Keratinocyte (primary cell): ENCODE data around the gene CTDSP2. TPM values are rescaled to one million over a fixed set of nuclear protein-coding genes. Genes with fewer than 3 reads are reported as not detected.
"Not testable (repeated sequence)": the region's sequence is repeated elsewhere in the genome, so short reads cannot be mapped to it uniquely, and the experiment has no call there.

Source experiments
- DNase-seq: peaks from one replicate; pipeline ENCODE4 v3.0.0-alpha.2; 2011; ENCODE audit warnings: low read depth, missing footprints, low spot score
- FAIRE-seq: peaks from 2 replicates; lab custom pipeline; 2011; peaks lifted over from hg19 to GRCh38; lab: Jason Lieb, UNC
- H2AFZ ChIP-seq: 2 replicates; pipeline ENCODE4 v1.6.0; 2012; ENCODE audit warnings: low read length, control low read depth, inconsistent platforms; ENCODE audit not compliant: control insufficient read depth
- H3K27ac ChIP-seq: 2 replicates; pipeline ENCODE4 v1.5.1; 2011; ENCODE audit warnings: low read length; ENCODE audit not compliant: control insufficient read depth, insufficient read depth
- H3K27me3 ChIP-seq: 3 replicates; pipeline ENCODE4 v1.6.0; 2011; ENCODE audit warnings: low read length; ENCODE audit not compliant: control insufficient read depth, insufficient read depth; ENCODE audit errors: extremely low read depth
- H3K36me3 ChIP-seq, 2 experiments: 2 replicates in 1 of 2; 3 replicates in 1 of 2; pipeline ENCODE4 v1.5.1; 2011; ENCODE audit warnings: low read length in 2 of 2, mild to moderate bottlenecking in 1 of 2; ENCODE audit not compliant: control insufficient read depth in 2 of 2, insufficient read depth in 2 of 2; ENCODE audit errors: extremely low read depth in 1 of 2
- H3K4me1 ChIP-seq: 3 replicates; pipeline ENCODE4 v1.5.1; 2011; ENCODE audit warnings: low read length; ENCODE audit not compliant: control insufficient read depth, insufficient read depth; ENCODE audit errors: extremely low read depth
- H3K4me2 ChIP-seq: 3 replicates; pipeline ENCODE4 v1.6.0; 2011; ENCODE audit warnings: low read depth, low read length; ENCODE audit not compliant: control insufficient read depth, insufficient read depth; ENCODE audit errors: extremely low read depth
- H3K4me3 ChIP-seq, 3 experiments: fragments of 200-600 bp in 1 of 3; sonication (generic) in 1 of 3; 2 replicates in 2 of 3; 3 replicates in 1 of 3; pipeline ENCODE4 v1.5.1; 2011 to 2016; ENCODE audit warnings: low read length in 3 of 3, mild to moderate bottlenecking in 3 of 3, control low read depth in 2 of 3, inconsistent platforms in 1 of 3, low read depth in 1 of 3, mixed read lengths in 1 of 3, mixed run types in 1 of 3, moderate library complexity in 1 of 3; ENCODE audit not compliant: control insufficient read depth in 2 of 3, insufficient read depth in 2 of 3; ENCODE audit errors: extremely low read depth in 1 of 3
- H3K79me2 ChIP-seq: 2 replicates; pipeline ENCODE4 v1.6.0; 2012; ENCODE audit warnings: low read length; ENCODE audit not compliant: control insufficient read depth, insufficient read depth
- H3K9ac ChIP-seq: 3 replicates; pipeline ENCODE4 v1.6.0; 2011; ENCODE audit warnings: low read length; ENCODE audit not compliant: control insufficient read depth, insufficient read depth; ENCODE audit errors: extremely low read depth
- H3K9me1 ChIP-seq: 3 replicates; pipeline ENCODE4 v1.6.0; 2011; ENCODE audit warnings: low read length; ENCODE audit not compliant: control insufficient read depth, insufficient read depth; ENCODE audit errors: extremely low read depth
- H3K9me3 ChIP-seq: 2 replicates; pipeline ENCODE4 v1.5.1; 2012; ENCODE audit warnings: low read depth, low read length; ENCODE audit not compliant: control insufficient read depth
- H4K20me1 ChIP-seq: 3 replicates; pipeline ENCODE4 v1.6.0; 2011; ENCODE audit warnings: low read length; ENCODE audit not compliant: control insufficient read depth, insufficient read depth; ENCODE audit errors: extremely low read depth
- CTCF ChIP-seq, 3 experiments: IDR thresholded peaks in 1 of 3; conservative IDR thresholded peaks in 1 of 3; optimal IDR thresholded peaks in 1 of 3; 2 replicates in 2 of 3; 3 replicates in 1 of 3; pipeline versions ENCODE3 to v1.5.1; 2011; ENCODE audit warnings: low read length in 3 of 3, mild to moderate bottlenecking in 3 of 3, moderate library complexity in 2 of 3, control low read depth in 1 of 3, inconsistent platforms in 1 of 3; ENCODE audit not compliant: insufficient read depth in 2 of 3; ENCODE audit errors: extremely low read depth in 1 of 3
- EZH2 ChIP-seq: IDR thresholded peaks from one replicate; pipeline ENCODE4 v1.6.1; 2012; ENCODE audit warnings: inconsistent platforms, mild to moderate bottlenecking, low read length, moderate library complexity
- dilution Hi-C: fragments of 300-500 bp; cut with MboI; formaldehyde crosslinking; loops from one replicate; pipeline ENCODE4 v1.7.0; 2020; ENCODE audit warnings: low sequenced_read_pairs; ENCODE audit not compliant: extremely low pct_ligation_motif_present
- polyA plus RNA-seq, 5 experiments: library from polyadenylated mRNA; depleted of rRNA in 3 of 5; stranded (reverse) in 3 of 5; stranded (forward) in 1 of 5; unstranded in 1 of 5; fragments of >200 nt; gene quantifications; 1 replicate in 1 of 5; 2 replicates in 3 of 5; 3 replicates in 1 of 5; pipeline versions ENCODE4 v1.2.1 to v1.2.3, GENCODE V29; 2011 to 2012; ENCODE audit warnings: missing spikeins in 2 of 5, low read depth in 1 of 5, low replicate concordance in 1 of 5

Gene CTDSP2
- polyA plus RNA-seq, 1 donor (not counting 4 experiments of a cell fraction or from before 2014, with no cell fraction given), result 54.6 TPM

- TF ChIP-seq CTCF (optimal IDR thresholded peaks at IDR 0.05 in 1 of 3, IDR thresholded peaks at IDR 0.05 in 1 of 3, conservative IDR thresholded peaks at IDR 0.05 in 1 of 3; ENCODE audit: extremely low read depth in 1 of 3, insufficient read depth in 2 of 3, low read length in 3 of 3) (no peak), EZH2 (no peak)
- Histone ChIP-seq H3K9me3 (no peaks in the 10 kb centered on the region), H3K79me2 (no peaks in the 10 kb centered on the region), H3K4me3 (no peak overlapping the region), H3K4me1 (no peaks in the 10 kb centered on the region), H3K27me3 (no peaks in the 10 kb centered on the region), H3K4me2 (no peak overlapping the region), H3K9me1 (no peaks in the 10 kb centered on the region), H4K20me1 (no peaks in the 10 kb centered on the region), H2AFZ (no peak overlapping the region), H3K9ac (no peak overlapping the region), H3K27ac (no peak overlapping the region), H3K36me3 (peaks cover 42 to 43% of the 10 kb centered on the region in 2 experiments)
- no peak for DNase-seq
- FAIRE-seq, result no peak
- dilution Hi-C loops, result no loop called here
Measured at GRCh38 chr12:57821474-57822214, 24.9 kb downstream of the CTDSP2 start.

- peaks cover 36 to 38% of the 10 kb centered on the region in 2 experiments for H3K36me3 ChIP-seq
- FAIRE-seq, H3K9me3 ChIP-seq, dilution Hi-C loops, H3K79me2 ChIP-seq, DNase-seq, H4K20me1 ChIP-seq, H3K4me1 ChIP-seq, H3K9ac ChIP-seq, H3K27me3 ChIP-seq, H3K27ac ChIP-seq, H3K4me3 ChIP-seq, H3K4me2 ChIP-seq, H3K9me1 ChIP-seq, H2AFZ ChIP-seq: not testable (repeated sequence)
Measured at GRCh38 chr12:57821015-57821414, 25.5 kb downstream of the CTDSP2 start.

GRCh38 chr12:57820119-57820518 lies 26.4 kb downstream of the CTDSP2 start:
- dilution Hi-C loops, H3K4me3 ChIP-seq, H3K9me1 ChIP-seq, H4K20me1 ChIP-seq, H3K4me1 ChIP-seq, H3K9ac ChIP-seq, H3K79me2 ChIP-seq, H2AFZ ChIP-seq, H3K27ac ChIP-seq, DNase-seq, FAIRE-seq, H3K4me2 ChIP-seq, H3K9me3 ChIP-seq, H3K27me3 ChIP-seq: not testable (repeated sequence)
- H3K36me3 ChIP-seq, result peaks cover 32 to 34% of the 10 kb centered on the region in 2 experiments

- H3K9ac ChIP-seq, H3K9me1 ChIP-seq, H3K4me2 ChIP-seq, H3K27ac ChIP-seq, FAIRE-seq, H3K9me3 ChIP-seq, H2AFZ ChIP-seq, dilution Hi-C loops, DNase-seq, H3K27me3 ChIP-seq, H4K20me1 ChIP-seq, H3K4me3 ChIP-seq, H3K4me1 ChIP-seq, H3K79me2 ChIP-seq: not testable (repeated sequence)
- H3K36me3 ChIP-seq, result peaks cover 11 to 15% of the 10 kb centered on the region in 2 experiments
Measured at GRCh38 chr12:57817990-57818331, 28.6 kb downstream of the CTDSP2 start.
